Transverse colon (tissue), 4 donors: ENCODE results near the gene FAM114A1.

Experiments used
- CTCF ChIP-seq, 5 experiments: fragments of 200-600 bp in 3 of 5; fragments of 450-650 bp in 2 of 5; sonication (generic) in 3 of 5; IDR thresholded peaks; 1 replicate in 2 of 5; 2 replicates in 3 of 5; pipeline ENCODE4 v1.5.1; 2016 to 2017; ENCODE audit warnings: antibody characterized with exemption in 5 of 5, inconsistent platforms in 3 of 5, mild to moderate bottlenecking in 2 of 5, moderate library complexity in 1 of 5
- POLR2A ChIP-seq: fragments of 450-650 bp; IDR thresholded peaks from one replicate; pipeline ENCODE4 v1.6.1; 2016; ENCODE audit warnings: antibody characterized with exemption, mild to moderate bottlenecking, moderate library complexity
- POLR2AphosphoS5 ChIP-seq, 3 donors: sonication (generic); formaldehyde crosslinking; IDR thresholded peaks; one replicate each; pipeline ENCODE4 v1.6.1; 2016; ENCODE audit warnings: antibody characterized with exemption in 3 of 3

DNA sequence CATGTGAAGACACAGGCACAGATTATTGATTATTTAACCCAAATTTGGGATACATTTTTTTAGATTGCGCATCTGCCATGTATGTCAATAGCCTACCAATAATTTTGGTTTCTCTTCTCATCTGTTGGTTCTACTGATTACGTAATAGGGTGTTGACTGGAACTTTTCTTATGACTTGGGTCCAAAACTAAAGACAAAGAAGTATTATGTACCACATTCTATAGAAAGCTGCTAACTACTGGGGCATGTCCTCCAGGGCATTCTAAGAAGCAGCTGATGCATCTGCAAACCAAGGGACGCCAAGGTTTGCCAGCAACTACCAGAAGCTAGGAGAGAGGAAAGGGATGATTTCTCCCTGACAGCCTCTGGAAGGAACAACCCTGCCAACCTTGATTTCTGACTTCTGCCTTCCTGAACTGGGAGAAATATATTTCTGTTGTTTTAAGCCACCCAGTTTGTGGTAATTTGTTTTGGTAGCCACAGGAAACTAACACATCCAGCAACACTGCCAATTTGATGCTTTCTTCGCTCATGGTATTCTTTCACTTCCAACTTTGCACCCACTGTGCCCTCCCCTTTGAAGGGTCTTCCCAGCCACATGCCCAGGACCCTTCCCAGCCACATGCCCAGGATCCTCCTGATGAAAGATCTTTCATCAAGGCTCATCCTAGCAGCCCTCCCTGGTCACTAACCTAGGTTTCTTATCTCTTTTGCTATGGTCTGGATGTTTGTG, 47.1 kb upstream of the FAM114A1 start:
- TF ChIP-seq CTCF (IDR thresholded peaks at IDR 0.05), result no peak
- no peak for TF ChIP-seq POLR2AphosphoS5 (IDR thresholded peaks at IDR 0.05)
- no peak for TF ChIP-seq POLR2A
